Measurements from ENCODE around the gene CNPY1.

DNA sequence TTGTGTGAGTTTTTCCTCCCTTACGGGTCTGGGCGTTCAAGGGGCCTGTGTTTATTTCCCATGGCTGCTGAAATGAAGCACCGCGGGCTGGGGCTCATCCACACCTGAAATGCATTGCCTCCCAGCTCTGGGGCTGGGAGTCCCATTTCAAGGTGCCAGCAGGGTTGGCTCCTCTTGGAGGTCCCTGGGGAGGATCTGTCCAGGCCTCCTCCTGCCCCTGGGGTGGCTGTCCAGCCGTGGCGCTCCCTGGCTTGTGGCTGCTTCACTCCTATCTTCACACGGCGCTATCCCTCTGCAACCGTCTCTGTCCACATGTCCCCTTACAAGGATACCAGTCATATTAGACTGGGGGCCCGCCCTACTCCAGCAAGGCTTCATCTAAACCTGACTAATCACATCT lies 41.1 kb upstream of the CNPY1 start:
- TF ChIP-seq, protein P1, sequence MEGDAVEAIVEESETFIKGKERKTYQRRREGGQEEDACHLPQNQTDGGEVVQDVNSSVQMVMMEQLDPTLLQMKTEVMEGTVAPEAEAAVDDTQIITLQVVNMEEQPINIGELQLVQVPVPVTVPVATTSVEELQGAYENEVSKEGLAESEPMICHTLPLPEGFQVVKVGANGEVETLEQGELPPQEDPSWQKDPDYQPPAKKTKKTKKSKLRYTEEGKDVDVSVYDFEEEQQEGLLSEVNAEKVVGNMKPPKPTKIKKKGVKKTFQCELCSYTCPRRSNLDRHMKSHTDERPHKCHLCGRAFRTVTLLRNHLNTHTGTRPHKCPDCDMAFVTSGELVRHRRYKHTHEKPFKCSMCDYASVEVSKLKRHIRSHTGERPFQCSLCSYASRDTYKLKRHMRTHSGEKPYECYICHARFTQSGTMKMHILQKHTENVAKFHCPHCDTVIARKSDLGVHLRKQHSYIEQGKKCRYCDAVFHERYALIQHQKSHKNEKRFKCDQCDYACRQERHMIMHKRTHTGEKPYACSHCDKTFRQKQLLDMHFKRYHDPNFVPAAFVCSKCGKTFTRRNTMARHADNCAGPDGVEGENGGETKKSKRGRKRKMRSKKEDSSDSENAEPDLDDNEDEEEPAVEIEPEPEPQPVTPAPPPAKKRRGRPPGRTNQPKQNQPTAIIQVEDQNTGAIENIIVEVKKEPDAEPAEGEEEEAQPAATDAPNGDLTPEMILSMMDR (IDR thresholded peaks at IDR 0.05) = no peak
- no peak for TF ChIP-seq POLR2A (IDR thresholded peaks at IDR 0.05)

Measured in stomach (tissue), 4 donors.